GM19043 (cell line): ENCODE results near the gene FAM163A.

Source experiments
- ATAC-seq: cut with Tn5 transposase; IDR thresholded peaks from one replicate; pipeline ENCODE4 v1.9.1; 2021; ENCODE audit warnings: low read depth; ENCODE audit not compliant: unreplicated experiment

FAM163A gene

DNA sequence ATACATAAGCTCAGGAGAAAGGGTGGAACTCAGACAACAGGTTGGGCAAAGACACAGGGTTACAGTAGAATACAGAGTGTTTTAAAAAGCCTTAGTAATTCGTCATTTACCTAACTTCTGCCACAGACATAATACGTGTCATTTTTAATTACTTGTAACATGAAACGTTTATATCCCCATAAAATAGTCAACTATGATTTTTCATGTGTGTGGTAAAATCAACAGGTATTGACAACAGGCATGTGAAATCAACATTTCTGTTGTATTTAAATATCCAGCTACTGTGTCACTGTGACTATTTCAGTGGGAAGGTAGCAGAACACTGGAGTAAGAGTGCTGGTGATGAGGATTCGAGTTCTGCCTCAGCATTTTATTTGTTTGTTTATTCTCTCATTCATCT lies 5.7 kb downstream of the FAM163A start:
- ATAC-seq, result no peak

DNA sequence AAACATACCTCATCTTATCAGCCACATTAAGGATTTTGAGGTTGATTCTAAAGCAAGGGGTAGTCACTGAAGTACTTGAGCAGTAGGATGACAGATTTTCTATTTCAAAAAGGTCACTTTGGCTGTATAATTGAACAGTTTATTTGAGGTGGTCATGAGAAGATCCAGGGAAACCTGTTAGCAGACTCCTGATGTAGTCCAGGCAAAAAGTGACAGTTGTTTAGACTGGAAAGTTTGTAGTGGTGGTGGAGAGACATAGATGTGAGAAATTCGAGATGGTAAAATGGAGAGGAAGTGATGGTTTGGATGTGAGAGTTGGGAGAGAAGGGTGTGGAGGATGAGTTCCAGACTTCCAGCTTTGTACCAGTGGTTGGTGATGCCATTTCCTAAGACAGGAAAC lies 7.5 kb downstream of the FAM163A start:
- no peak for ATAC-seq

GRCh38 chr1:179753061-179753460 lies 10.0 kb downstream of the FAM163A start:
- ATAC-seq, result no peak

DNA sequence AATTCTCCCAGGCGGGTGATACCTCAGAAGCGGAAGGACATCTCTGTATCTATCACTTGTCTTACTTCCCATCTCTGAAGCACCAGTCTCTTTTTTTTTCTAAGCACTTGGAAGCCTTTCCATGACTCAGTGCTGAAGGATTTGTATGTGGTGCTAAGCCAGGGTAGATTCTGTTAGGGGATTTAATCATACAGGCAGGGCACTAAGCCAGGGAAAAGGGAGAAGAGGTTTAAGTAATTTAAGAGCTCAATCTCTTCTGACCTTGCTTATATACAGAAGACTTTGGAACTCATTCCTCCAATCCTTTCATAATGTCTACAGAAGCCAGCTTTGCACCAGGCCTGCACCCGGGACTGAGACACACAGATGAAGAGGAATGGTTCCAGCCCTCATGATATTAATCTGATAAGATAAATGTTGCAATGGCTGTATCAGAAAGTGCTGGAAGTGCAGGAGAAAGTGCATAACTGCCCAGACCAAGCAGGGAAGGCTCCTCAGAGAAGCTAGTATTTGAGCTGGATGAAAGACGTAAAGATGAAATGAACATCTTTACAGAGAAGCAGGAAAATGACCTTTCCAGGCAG lies 11.0 kb downstream of the FAM163A start:
- no peak for ATAC-seq

DNA sequence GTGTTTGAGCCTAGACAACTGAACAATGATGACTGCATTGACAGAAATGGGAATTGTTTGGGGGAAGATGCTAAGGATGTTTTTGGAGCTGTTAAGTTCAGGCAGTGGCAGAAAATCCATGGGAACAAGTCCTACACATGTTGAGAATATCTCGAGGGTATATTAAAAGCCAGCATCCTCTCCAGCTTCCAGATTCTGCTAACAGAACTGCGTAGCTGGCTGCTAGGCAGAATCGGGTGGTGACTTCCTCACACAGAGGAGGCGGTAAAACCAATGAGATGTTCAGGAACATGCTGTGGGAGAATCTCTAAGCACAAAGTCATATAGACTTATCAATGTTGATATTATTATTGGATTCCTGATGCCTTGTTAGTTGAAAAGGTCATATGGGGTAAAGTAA lies 14.8 kb downstream of the FAM163A start:
- ATAC-seq, result no peak

DNA sequence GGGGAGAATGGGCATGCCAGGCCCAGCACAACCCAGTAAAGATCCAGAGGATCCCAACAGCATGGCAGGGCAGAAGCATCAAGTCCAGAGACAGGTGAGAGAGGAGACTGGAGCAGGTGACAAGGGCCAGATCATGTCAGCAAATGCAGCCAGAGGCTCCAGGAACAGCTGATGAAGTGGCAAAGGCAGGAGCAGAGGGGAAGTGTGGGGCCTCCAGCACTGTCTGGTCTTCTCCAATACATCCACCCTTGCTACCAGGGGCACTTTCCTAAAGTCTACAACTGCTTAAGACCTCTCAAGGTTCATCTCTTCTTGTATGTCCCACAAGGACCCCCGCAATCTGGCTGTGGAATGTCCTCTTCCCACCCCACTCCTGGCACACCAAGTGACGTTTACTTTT lies 17.4 kb downstream of the FAM163A start:
- no peak for ATAC-seq

- no peak for ATAC-seq
Observed at GRCh38 chr1:179761296-179761695, 18.2 kb downstream of the FAM163A start.

- no peak for ATAC-seq
Observed at GRCh38 chr1:179761846-179762640, 19.0 kb downstream of the FAM163A start.

DNA sequence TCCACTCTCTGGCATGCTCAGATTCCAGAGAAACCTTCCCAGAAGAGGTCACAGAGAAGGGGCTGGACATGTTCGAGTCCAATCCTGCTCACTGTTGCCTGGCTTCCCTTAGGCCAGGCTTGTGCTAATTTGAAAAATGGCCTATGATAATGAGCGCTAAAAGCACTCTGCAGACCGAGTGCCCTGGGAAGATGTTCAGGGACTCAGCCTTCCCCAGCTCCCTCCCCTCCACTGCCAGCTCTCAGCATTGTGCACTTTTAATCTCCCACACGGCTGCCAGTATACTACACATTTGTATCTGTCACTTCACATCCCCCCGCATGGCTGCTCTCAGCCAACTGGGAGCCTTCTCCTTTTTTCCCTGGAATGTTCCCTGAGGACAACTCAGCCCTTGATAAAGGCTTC lies 24.1 kb downstream of the FAM163A start:
- ATAC-seq, result no peak

GRCh38 chr1:179767996-179768395 lies 24.9 kb downstream of the FAM163A start:
- ATAC-seq, result no peak

GRCh38 chr1:179770887-179771502 lies 27.9 kb downstream of the FAM163A start:
- no peak for ATAC-seq

GRCh38 chr1:179773264-179773663 lies 30.2 kb downstream of the FAM163A start:
- ATAC-seq, result no peak

GRCh38 chr1:179774000-179774399 lies 30.9 kb downstream of the FAM163A start:
- no peak for ATAC-seq

DNA sequence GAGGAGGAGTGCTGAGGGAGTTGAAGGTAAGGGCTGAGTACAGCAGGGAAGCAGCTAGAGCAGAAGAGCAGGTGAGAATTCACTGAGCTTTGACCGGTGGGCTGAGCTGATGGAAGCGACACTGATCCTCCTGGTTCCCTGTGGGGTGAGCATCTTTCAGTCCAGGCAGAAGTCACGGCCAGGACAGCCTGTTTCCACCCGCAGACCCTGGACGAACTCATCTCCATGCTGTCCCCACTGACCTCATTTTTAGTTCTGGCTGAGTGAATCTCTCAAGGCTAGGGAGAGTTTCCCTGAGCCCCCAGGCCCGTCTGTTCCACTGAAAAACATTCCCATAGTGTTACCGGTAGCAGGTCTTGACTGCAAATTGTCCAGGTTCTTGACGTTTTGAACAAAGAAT lies 31.5 kb downstream of the FAM163A start:
- ATAC-seq, result no peak

DNA sequence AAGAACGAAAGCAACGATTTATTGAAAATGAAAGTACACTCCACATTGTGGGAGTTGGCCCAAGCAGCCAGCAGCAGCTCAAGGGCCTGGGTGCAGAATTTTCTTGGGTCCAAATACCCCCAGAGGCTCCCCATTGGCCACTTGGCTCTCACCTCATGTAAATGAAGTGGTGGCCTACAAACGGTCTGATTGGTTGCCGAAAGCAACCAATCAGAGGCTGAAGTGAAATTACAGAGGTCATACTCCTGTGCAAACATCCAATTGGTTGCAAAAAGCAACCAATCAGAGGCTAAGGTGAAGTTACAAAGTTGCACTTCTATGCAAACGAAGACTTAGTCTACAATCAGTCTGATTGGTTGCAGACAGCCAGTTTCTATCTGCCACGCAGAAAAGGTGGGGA lies 31.9 kb downstream of the FAM163A start:
- ATAC-seq, result no peak

DNA sequence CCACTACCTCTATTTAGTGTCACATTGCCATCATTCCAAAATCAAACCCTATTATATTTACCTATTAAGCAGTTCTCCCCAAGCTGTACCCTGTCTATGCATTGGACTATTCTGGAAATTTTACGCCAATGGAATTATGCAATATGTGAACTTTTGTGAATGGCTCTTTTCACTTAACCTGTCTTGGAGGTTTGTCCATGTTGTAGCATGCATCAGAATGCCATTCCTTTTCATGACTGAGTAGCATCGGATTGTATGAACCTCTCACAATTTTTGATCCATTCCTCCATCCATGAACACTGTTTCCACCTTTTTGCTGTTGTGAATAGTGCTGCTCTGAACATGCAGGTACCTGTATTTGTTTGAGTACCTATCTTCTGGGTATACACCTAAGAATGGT lies 33.7 kb downstream of the FAM163A start:
- ATAC-seq, result no peak

DNA sequence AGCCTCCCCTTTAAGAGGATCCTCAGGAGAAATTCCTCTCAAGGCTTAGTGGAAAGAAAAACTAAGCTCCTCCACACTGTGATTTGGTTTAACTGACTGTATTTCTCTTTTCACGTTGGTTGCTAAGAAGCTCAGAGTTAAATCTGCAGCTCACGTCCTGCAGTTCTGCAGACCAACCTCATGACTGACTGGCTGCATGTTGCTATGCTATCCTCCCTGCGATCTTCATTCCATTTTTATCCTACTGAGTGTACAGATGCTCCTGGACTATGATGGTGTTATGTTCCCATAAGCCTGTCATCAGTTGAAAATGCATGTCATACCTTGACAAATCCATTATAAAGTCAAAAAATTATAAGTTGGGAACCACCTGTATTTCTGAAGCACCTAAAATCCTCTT lies 34.6 kb downstream of the FAM163A start:
- no peak for ATAC-seq

- no peak for ATAC-seq
Observed at GRCh38 chr1:179779645-179780272, 36.7 kb downstream of the FAM163A start.

GRCh38 chr1:179781962-179782361 lies 38.9 kb downstream of the FAM163A start:
- no peak for ATAC-seq

DNA sequence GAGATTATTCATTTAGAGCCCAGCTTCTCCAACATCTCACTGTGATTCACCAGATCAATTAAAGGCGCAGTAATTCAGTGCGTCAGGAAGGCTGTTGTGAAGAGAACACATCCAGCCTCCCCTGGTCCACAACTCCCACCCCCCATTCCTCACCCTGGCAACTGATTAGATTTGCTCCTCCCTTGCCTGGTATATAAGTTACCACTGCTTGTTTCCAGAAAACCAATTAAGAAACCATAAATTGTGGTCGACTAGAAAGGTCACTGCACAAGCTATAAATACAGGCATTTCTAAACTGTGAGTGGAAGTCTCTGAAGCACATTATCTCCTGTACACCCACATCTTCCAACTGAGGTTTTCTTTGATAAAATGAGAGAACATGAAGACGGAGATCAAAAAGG lies 41.9 kb downstream of the FAM163A start:
- no peak for ATAC-seq

DNA sequence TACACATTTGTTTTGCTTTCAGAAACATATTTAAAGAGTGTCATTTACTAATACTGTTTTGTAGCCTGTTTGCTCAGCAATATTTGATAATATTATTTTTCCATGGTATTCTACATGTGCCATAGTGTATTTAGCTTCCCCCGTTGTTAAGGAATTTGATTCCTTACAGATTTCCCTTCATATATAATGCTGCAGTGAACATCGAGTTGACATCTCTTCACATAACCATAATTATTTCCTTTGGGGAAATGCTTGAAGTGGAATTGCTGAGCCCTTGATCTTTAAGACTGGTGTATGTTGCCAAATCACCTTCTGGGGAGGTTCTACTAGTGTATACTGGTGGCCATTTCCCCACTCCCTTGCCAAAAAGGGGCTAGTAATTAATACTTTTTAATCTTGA lies 42.6 kb downstream of the FAM163A start:
- no peak for ATAC-seq
